Gastrocnemius medialis (tissue), 4 donors: ENCODE results near the gene TTBK1. TPM values are rescaled to one million over a fixed set of nuclear protein-coding genes. Genes with fewer than 3 reads are reported as not detected.
A peak's percentile ranks its signal among the peaks of the same experiment; 100 is the strongest.

Experiments
- ATAC-seq, 2 donors: fragments of 150-250 bp; one replicate each; pipeline ENCODE4 v1.9.1; 2016
- DNase-seq, 2 donors: peaks; one replicate each; pipeline ENCODE4 v3.0.0-alpha.2; 2019
- H3K27ac ChIP-seq, 4 donors: fragments of 200-600 bp; sonication (generic); 1 replicate in 1 of 4; 2 replicates in 3 of 4; pipeline ENCODE4 v1.5.1; 2016 to 2018; ENCODE audit warnings: mild to moderate bottlenecking in 2 of 4, moderate library complexity in 1 of 4
- H3K27me3 ChIP-seq, 3 donors: fragments of 200-600 bp; sonication (generic) in 2 of 3; 1 replicate in 1 of 3; 2 replicates in 2 of 3; pipeline versions ENCODE4 v1.5.1 to v1.6.0; 2016 to 2019; ENCODE audit warnings: mild to moderate bottlenecking in 1 of 3, moderate library complexity in 1 of 3
- H3K36me3 ChIP-seq, 2 donors: fragments of 200-600 bp; sonication (generic) in 1 of 2; one replicate each; pipeline ENCODE4 v1.5.1; 2017 to 2018
- H3K4me1 ChIP-seq, 2 donors: fragments of 200-600 bp; sonication (generic) in 1 of 2; one replicate each; pipeline ENCODE4 v1.5.1; 2016 to 2017; ENCODE audit warnings: mild to moderate bottlenecking in 2 of 2
- H3K4me3 ChIP-seq, 4 donors: fragments of 200-600 bp; sonication (generic) in 3 of 4; 1 replicate in 1 of 4; 2 replicates in 3 of 4; pipeline ENCODE4 v1.5.1; 2016 to 2019; ENCODE audit warnings: mild to moderate bottlenecking in 2 of 4
- H3K9me3 ChIP-seq, 3 donors: fragments of 200-600 bp; sonication (generic) in 2 of 3; 1 replicate in 1 of 3; 2 replicates in 2 of 3; pipeline ENCODE4 v1.5.1; 2016 to 2019
- POLR2A ChIP-seq, 2 donors: fragments of 450-650 bp; IDR thresholded peaks; one replicate each; pipeline ENCODE4 v1.6.1; 2017; ENCODE audit warnings: antibody characterized with exemption in 2 of 2, mild to moderate bottlenecking in 2 of 2, moderate library complexity in 2 of 2
- in situ Hi-C, 4 donors: fragments of 200-750 bp; cut with MboI; loops; one replicate each; pipeline versions ENCODE4 v1.15.0 to v1.8.0; 2017; ENCODE audit warnings: low sequenced_read_pairs in 4 of 4
- intact Hi-C: fragments of 100-400 bp; cut with DNase I; formaldehyde crosslinking; loops from one replicate; pipeline ENCODE4 v1.15.1; 2023; ENCODE audit warnings: low total_unique reads
- total RNA-seq, 4 donors: library from RNA; depleted of rRNA; stranded (reverse); fragments of >200 nt; gene quantifications; one replicate each; pipeline versions ENCODE4 v1.1.0 to v1.2.3, GENCODE V29; 2016
- TF ChIP-seq, protein P1 (sequence below), 5 experiments: fragments of 450-650 bp in 3 of 5; fragments of 200-600 bp in 2 of 5; sonication (generic) in 2 of 5; IDR thresholded peaks in 4 of 5; conservative IDR thresholded peaks in 1 of 5; 1 replicate in 4 of 5; 2 replicates in 1 of 5; pipeline ENCODE4 v1.5.1; 2016 to 2019; ENCODE audit warnings: antibody characterized with exemption in 5 of 5, mild to moderate bottlenecking in 3 of 5, moderate library complexity in 3 of 5

The TTBK1 gene
- total RNA-seq, 4 donors from 2014 or later: 0.04 TPM; not detected in 3

DNA sequence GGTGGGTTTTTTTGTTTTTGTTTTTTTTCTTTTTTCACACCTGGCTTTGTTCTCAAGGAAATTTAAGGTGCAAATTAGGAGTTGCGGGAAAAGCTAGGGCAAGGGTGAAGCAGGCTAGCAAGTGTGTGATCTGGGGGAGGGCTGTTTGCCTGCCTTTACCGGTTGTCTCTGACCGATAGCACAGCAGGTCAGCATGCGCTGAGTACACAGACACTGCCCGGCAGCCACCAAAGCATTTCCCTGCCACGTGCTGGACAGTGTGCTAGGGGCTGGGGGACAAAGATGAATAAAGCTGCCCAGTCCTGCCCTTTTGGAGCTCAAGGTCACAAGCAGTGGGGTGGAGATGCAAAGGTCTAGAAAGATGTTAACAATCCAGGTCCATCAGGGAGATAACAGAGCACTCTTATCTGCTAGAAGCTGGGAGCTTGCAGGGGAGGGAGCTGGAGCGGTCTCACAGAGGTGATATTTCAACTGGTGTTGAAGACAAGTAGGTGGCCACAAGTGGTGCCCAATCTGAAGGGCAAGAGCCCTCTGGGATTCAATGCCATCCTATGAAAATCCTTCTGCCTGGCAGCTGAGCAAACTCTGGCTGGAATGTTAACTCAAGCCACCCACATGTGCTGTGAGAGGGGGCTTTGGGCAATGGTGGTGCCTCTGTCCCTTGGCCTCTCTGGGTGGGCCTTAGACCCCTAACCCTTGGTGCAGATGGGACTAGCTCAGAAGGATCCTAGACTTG is 24.5 kb downstream of the TTBK1 start:
- peaks cover 12 to 13% (median 12%) of the 10 kb centered on the region in 3 donors for H3K27me3 ChIP-seq
- H3K9me3 ChIP-seq: no peaks in the 10 kb centered on the region
- ATAC-seq (no peak), DNase-seq (no peak)
- no peaks in the 10 kb centered on the region for H3K36me3 ChIP-seq
- no peak overlapping the region for H3K27ac ChIP-seq
- H3K4me3 ChIP-seq: no peak overlapping the region
- TF ChIP-seq POLR2A (IDR thresholded peaks at IDR 0.05): no peak
- TF ChIP-seq, protein P1, sequence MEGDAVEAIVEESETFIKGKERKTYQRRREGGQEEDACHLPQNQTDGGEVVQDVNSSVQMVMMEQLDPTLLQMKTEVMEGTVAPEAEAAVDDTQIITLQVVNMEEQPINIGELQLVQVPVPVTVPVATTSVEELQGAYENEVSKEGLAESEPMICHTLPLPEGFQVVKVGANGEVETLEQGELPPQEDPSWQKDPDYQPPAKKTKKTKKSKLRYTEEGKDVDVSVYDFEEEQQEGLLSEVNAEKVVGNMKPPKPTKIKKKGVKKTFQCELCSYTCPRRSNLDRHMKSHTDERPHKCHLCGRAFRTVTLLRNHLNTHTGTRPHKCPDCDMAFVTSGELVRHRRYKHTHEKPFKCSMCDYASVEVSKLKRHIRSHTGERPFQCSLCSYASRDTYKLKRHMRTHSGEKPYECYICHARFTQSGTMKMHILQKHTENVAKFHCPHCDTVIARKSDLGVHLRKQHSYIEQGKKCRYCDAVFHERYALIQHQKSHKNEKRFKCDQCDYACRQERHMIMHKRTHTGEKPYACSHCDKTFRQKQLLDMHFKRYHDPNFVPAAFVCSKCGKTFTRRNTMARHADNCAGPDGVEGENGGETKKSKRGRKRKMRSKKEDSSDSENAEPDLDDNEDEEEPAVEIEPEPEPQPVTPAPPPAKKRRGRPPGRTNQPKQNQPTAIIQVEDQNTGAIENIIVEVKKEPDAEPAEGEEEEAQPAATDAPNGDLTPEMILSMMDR (IDR thresholded peaks at IDR 0.05 in 4 of 5, conservative IDR thresholded peaks at IDR 0.05 in 1 of 5): no peak
- peaks cover 0 to 8% of the 10 kb centered on the region in 2 donors for H3K4me1 ChIP-seq
- in situ Hi-C loops (no loop called here), intact Hi-C loops (no loop called here)

DNA sequence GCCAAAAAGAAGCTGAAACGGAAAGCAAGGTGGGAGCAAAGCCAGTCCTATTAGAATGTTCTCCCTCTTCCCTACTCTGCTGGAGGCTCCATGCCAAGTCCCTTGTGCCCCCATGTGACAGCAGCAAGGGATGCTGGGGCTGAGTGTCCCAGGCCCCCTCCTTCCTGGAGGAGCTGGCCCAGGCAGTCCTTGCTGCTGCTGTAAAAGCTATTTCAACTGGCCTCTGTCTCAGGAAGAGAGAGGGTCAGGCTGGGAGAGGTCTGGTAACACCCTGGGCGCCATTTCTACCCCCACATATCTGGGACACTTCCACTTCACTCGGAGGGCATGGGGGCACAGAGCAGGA is 25.0 kb downstream of the TTBK1 start:
- Histone ChIP-seq H3K27me3 (peaks cover 12 to 13% (median 12%) of the 10 kb centered on the region in 3 donors), H3K9me3 (no peaks in the 10 kb centered on the region), H3K4me1 (peaks cover 0 to 8% of the 10 kb centered on the region in 2 donors), H3K4me3 (no peak overlapping the region), H3K36me3 (no peaks in the 10 kb centered on the region), H3K27ac (peak overlapping the region in 1 of 4 donors; percentile 31)
- ATAC-seq (no peak), DNase-seq (no peak)
- TF ChIP-seq, protein P1 (IDR thresholded peaks at IDR 0.05 in 4 of 5, conservative IDR thresholded peaks at IDR 0.05 in 1 of 5): no peak
- TF ChIP-seq POLR2A (IDR thresholded peaks at IDR 0.05): no peak
- intact Hi-C loops (no loop called here), in situ Hi-C loops (no loop called here)

DNA sequence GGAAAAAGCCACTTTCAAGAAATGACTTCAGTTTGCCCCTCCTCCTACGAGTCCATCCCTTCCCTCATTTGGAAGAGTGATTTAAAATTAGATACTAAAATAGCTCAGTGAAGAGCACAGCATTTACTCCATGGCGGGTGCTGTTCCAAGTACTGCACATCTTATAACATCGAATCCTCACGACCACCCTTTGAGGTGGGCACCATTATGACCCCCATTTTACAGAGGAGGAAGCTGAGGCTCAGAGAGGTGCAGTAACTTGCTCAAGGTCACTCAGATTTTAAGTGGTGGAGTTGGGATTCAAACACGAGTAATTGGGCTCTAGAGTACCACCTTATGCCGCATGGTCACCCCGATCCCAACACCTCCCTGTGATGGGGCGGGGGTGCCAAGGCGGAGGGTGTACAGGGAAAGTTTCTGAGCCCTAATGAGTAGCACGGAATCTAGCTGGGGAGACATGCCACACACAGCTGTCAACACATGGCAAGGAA is 25.5 kb downstream of the TTBK1 start:
- Histone ChIP-seq H3K9me3 (no peaks in the 10 kb centered on the region), H3K27ac (no peak overlapping the region), H3K36me3 (no peaks in the 10 kb centered on the region), H3K27me3 (peaks cover 12 to 15% (median 13%) of the 10 kb centered on the region in 3 donors), H3K4me1 (peaks cover 0 to 8% of the 10 kb centered on the region in 2 donors), H3K4me3 (peak overlapping the region in 2 of 4 donors; percentile 39 to 50)
- ATAC-seq: no peak
- intact Hi-C loops (no loop called here), in situ Hi-C loops (no loop called here)
- DNase-seq: no peak
- no peak for TF ChIP-seq POLR2A (IDR thresholded peaks at IDR 0.05)
- TF ChIP-seq, protein P1 (IDR thresholded peaks at IDR 0.05 in 4 of 5, conservative IDR thresholded peaks at IDR 0.05 in 1 of 5): no peak

DNA sequence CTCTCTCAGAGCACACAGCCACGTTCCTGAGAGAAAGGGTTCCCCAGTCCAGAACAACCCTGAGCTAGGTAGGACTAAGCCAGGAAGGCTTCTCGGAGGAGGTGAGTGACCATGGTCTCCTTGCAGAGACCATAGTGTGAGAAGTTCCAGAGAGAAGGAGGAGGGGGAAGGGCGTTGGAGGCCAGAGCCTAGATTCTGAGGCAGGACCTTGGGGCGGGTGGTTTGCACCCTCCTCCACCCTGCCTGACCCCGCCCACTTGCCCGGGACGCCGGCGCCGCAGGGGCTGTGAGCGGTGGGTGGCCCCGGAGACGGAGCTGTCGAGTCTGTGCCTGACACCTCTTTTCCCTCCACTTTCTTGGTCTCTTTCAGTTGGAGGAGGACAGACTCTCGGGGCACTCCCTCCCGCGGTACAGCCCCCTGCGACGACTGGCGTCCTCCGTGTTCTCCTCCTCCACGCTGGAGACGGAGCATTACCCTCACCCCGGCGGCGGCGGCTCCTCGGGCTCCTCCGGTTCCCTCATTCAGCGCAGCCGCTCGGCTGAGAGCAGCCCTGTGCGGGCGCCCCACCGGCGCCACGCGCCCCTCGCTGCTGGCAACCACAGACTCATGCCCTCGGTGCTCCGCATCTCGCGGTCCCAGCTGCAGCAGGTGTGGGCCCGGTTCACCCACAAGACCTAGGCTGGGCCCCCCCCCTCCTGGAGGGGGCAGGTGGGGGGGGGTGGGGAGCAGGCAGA is 26.2 kb downstream of the TTBK1 start:
- no peaks in the 10 kb centered on the region for H3K36me3 ChIP-seq
- DNase-seq (no peak), ATAC-seq (no peak)
- in situ Hi-C loops (no loop called here), intact Hi-C loops (no loop called here)
- peaks cover 0 to 8% of the 10 kb centered on the region in 2 donors for H3K4me1 ChIP-seq
- H3K27me3 ChIP-seq: peaks cover 16 to 20% (median 19%) of the 10 kb centered on the region in 3 donors
- TF ChIP-seq POLR2A (IDR thresholded peaks at IDR 0.05): no peak
- TF ChIP-seq, protein P1 (IDR thresholded peaks at IDR 0.05 in 4 of 5, conservative IDR thresholded peaks at IDR 0.05 in 1 of 5): no peak
- no peaks in the 10 kb centered on the region for H3K9me3 ChIP-seq
- H3K27ac ChIP-seq: no peak overlapping the region
- H3K4me3 ChIP-seq: peak overlapping the region; percentile 25 to 50 (median 38)
